Testis (tissue), 5 donors: ENCODE data around the gene ZNF281. TPM values are rescaled to one million over a fixed set of nuclear protein-coding genes. Genes with fewer than 3 reads are reported as not detected.
A peak's percentile ranks its signal among the peaks of the same experiment; 100 is the strongest.

Experiments
- DNase-seq: peaks from one replicate; pipeline ENCODE4 v3.0.0-alpha.2; 2019
- H3K27ac ChIP-seq, 2 donors: fragments of 200-600 bp; sonication (generic); one replicate each; pipeline ENCODE4 v1.5.1; 2019
- H3K27me3 ChIP-seq: fragments of 200-600 bp; sonication (generic); one replicate; pipeline ENCODE4 v1.5.1; 2019
- H3K36me3 ChIP-seq: fragments of 200-600 bp; sonication (generic); one replicate; pipeline ENCODE4 v1.5.1; 2017; ENCODE audit warnings: low read depth; ENCODE audit errors: missing control alignments
- H3K4me1 ChIP-seq: fragments of 200-600 bp; sonication (generic); one replicate; pipeline ENCODE4 v1.5.1; 2019
- H3K4me3 ChIP-seq, 2 donors: fragments of 200-600 bp; sonication (generic); one replicate each; pipeline ENCODE4 v1.5.1; 2017 to 2019
- H3K9me3 ChIP-seq: fragments of 200-600 bp; sonication (generic); one replicate; pipeline ENCODE4 v1.5.1; 2017
- POLR2A ChIP-seq: fragments of 450-650 bp; IDR thresholded peaks from one replicate; pipeline ENCODE4 v1.6.1; 2017; ENCODE audit warnings: antibody characterized with exemption, mild to moderate bottlenecking, moderate library complexity
- WGBS, 2 donors: methylation state at CpG; one replicate each; pipeline ENCODE4 v1.1.5; 2018; 5-methylcytosine and 5-hydroxymethylcytosine counted together
- intact Hi-C: fragments of 100-400 bp; cut with DNase I; formaldehyde crosslinking; loops from one replicate; pipeline ENCODE4 v1.15.1; 2023; ENCODE audit warnings: low total_unique reads
- long read RNA-seq, 2 donors: transcript quantifications; one replicate each; lab custom pipeline, GENCODE V29; 2026
- polyA plus RNA-seq: library from polyadenylated mRNA; stranded (reverse); fragments of 350-450 nt; fragmentation: Illumina TruSeq; extraction: RNeasy Lipid Tissue Mini Kit (QIAGEN cat#74804); gene quantifications from one replicate; pipeline ENCODE4 v1.2.3, GENCODE V29; 2014; ENCODE audit warnings: low read depth, low replicate concordance; ENCODE audit not compliant: insufficient read depth
- total RNA-seq, 2 donors: library from RNA; depleted of rRNA; stranded (reverse); fragments of >200 nt; gene quantifications; one replicate each; pipeline ENCODE4 v1.2.3, GENCODE V29; 2016
- TF ChIP-seq, protein P1 (sequence below), 3 experiments: fragments of 450-650 bp in 2 of 3; fragments of 200-600 bp in 1 of 3; sonication (generic) in 1 of 3; IDR thresholded peaks; one replicate each; pipeline ENCODE4 v1.5.1; 2016 to 2019; ENCODE audit warnings: antibody characterized with exemption in 3 of 3, mild to moderate bottlenecking in 2 of 3, moderate library complexity in 1 of 3

ZNF281 gene, protein sequence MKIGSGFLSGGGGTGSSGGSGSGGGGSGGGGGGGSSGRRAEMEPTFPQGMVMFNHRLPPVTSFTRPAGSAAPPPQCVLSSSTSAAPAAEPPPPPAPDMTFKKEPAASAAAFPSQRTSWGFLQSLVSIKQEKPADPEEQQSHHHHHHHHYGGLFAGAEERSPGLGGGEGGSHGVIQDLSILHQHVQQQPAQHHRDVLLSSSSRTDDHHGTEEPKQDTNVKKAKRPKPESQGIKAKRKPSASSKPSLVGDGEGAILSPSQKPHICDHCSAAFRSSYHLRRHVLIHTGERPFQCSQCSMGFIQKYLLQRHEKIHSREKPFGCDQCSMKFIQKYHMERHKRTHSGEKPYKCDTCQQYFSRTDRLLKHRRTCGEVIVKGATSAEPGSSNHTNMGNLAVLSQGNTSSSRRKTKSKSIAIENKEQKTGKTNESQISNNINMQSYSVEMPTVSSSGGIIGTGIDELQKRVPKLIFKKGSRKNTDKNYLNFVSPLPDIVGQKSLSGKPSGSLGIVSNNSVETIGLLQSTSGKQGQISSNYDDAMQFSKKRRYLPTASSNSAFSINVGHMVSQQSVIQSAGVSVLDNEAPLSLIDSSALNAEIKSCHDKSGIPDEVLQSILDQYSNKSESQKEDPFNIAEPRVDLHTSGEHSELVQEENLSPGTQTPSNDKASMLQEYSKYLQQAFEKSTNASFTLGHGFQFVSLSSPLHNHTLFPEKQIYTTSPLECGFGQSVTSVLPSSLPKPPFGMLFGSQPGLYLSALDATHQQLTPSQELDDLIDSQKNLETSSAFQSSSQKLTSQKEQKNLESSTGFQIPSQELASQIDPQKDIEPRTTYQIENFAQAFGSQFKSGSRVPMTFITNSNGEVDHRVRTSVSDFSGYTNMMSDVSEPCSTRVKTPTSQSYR
- total RNA-seq (10 to 100 TPM; 17.5 to 21.7 TPM), polyA plus RNA-seq (18.0 TPM)
- long read RNA-seq, donor 1, full-length matches to known transcripts = 5 of 16 reads
- long read RNA-seq, donor 1, partial matches to known transcripts = 11 of 16 reads
- long read RNA-seq, donor 1, other reads (novel, unspliced or antisense) = 0 of 16 reads
- long read RNA-seq, donor 2, partial matches to known transcripts = 0 of 4 reads
- long read RNA-seq, donor 2, other reads (novel, unspliced or antisense) = 0 of 4 reads

DNA sequence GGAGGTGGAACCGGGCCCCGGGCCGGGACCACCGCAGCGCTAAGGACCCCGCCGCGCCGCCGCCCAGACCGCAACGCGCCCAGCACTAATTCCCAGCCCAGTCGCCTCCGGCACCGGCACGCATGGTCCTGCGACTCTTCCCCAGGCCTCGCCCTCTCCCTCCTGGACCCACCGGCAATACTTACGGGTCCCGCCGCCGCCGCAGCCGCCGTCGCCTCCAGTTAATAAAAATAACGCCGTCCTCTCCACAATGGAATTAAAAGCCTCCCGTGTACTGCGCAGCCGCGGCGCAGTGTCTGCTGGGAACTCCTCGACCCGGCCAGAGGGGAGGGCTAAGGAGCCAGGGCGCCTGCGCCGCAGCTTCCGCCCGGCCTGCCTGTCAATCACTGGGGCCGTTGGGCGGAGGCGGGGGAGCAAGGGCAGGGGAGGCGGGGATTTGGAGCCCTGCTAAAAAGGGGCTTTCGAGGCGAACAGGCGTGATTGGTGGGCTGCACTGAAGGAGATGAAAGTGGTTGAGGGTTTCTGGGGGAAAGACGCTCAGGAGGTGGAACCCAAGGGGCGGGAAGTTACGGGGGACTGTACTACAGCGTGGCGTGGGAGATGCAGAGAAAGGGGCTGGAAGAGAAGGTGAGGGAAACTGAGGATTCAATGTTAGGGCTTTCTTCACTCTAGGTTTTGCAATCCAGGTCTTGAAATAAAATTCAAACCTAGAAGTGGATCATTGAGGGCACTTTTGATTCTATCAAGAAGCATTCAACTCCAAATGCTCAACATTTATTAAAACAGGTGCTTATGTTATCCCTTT, at the start of gene ZNF281:
ZNF281 (minus strand) TSS at position 276 of the 805 bp plus-strand sequence. CDS start 331 bp downstream, outside the sequence.
- intact Hi-C loops = no loop called here
- DNase-seq = peak; percentile 93
- Histone ChIP-seq H3K36me3 (no peaks in the 10 kb centered on the region), H3K4me1 (peaks cover 5% of the 10 kb centered on the region), H3K9me3 (no peaks in the 10 kb centered on the region), H3K27ac (peak within 1 kb of the TSS; percentile 79 to 81), H3K27me3 (no peaks in the 10 kb centered on the region), H3K4me3 (peak within 1 kb of the TSS; percentile 89 to 99)
- TF ChIP-seq, protein P1, sequence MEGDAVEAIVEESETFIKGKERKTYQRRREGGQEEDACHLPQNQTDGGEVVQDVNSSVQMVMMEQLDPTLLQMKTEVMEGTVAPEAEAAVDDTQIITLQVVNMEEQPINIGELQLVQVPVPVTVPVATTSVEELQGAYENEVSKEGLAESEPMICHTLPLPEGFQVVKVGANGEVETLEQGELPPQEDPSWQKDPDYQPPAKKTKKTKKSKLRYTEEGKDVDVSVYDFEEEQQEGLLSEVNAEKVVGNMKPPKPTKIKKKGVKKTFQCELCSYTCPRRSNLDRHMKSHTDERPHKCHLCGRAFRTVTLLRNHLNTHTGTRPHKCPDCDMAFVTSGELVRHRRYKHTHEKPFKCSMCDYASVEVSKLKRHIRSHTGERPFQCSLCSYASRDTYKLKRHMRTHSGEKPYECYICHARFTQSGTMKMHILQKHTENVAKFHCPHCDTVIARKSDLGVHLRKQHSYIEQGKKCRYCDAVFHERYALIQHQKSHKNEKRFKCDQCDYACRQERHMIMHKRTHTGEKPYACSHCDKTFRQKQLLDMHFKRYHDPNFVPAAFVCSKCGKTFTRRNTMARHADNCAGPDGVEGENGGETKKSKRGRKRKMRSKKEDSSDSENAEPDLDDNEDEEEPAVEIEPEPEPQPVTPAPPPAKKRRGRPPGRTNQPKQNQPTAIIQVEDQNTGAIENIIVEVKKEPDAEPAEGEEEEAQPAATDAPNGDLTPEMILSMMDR (IDR thresholded peaks at IDR 0.05) = no peak
- TF ChIP-seq POLR2A = no peak
- 0 to 1% methylated on average over 19 to 51 of the region's 54 CpGs for WGBS, 2 donors

DNA sequence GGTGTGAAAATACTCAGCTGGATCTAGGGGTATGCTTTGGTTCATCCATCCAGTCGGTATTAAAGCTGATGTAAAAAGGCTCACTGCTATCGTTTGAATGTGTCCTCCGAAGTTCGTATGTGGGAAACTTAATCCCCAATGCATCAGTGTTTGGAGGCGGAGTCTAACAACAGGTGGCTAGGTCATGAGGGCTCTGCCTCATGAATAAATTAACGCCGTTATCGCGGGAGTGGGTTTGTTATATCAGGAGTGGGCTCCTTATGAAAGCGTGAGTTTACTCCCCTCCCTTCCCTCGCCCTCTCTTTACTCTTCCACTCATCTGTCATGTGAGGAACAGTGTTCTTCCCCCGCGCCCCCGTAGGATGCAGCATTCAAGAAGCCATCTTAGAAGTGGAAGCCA, 48.9 kb upstream of the ZNF281 start:
- no peaks in the 10 kb centered on the region for H3K9me3 ChIP-seq
- DNase-seq = no peak
- intact Hi-C loops = no loop called here
- no peaks in the 10 kb centered on the region for H3K4me1 ChIP-seq
- no peaks in the 10 kb centered on the region for H3K27me3 ChIP-seq
- no peaks in the 10 kb centered on the region for H3K36me3 ChIP-seq
- H3K27ac ChIP-seq = no peak overlapping the region
- TF ChIP-seq, protein P1 (IDR thresholded peaks at IDR 0.05) = no peak
- no peak for TF ChIP-seq POLR2A
- WGBS, 2 donors = 57 to 68% methylated on average over 14 of the region's 14 CpGs
- H3K4me3 ChIP-seq = no peak overlapping the region

DNA sequence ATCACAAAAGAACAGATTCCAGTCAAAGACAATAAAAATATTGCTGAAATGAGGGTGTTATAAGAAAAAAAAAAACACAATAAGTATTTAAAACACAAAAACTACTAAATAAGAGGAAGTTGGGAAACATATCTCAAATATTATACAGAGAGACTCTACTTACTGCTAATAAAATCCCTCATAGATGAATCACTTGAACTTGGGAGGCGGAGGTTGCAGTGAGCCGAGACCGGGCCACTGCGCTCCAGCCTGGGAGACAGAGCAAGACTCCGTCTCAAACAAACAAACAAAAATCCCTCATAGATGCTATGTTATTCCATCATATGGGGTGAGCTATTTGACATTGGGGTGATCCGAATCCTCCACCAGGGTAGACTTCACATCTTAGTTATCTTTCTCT, 48.0 kb upstream of the ZNF281 start:
- DNase-seq = no peak
- Histone ChIP-seq H3K27me3 (no peaks in the 10 kb centered on the region), H3K27ac (no peak overlapping the region), H3K9me3 (no peaks in the 10 kb centered on the region), H3K4me3 (no peak overlapping the region), H3K36me3 (no peaks in the 10 kb centered on the region), H3K4me1 (no peaks in the 10 kb centered on the region)
- WGBS, 2 donors = 82 to 94% methylated on average over 6 of the region's 6 CpGs
- intact Hi-C loops = no loop called here
- TF ChIP-seq, protein P1 (IDR thresholded peaks at IDR 0.05) = no peak
- no peak for TF ChIP-seq POLR2A

DNA sequence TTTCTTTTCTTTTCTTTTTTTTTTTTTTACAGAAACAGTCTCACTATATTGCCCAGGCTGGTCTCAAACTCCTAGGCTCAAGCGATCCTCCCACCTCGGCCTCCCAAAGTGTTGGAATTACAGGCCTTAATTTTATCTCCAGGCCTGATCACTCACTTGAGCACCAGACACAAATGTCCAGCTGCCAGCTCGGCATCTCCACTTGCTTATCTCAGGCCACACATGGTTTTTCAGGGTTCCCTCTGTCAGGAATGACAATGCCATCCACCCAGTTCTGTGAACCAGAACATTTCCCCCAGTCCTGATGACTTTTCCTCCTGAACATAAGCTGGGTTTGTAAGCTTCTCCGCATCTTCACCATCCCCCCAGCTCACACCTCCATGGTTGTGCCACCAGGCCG, 44.6 kb upstream of the ZNF281 start:
- Histone ChIP-seq H3K27ac (no peak overlapping the region), H3K9me3 (no peaks in the 10 kb centered on the region), H3K27me3 (no peaks in the 10 kb centered on the region), H3K4me1 (no peaks in the 10 kb centered on the region), H3K4me3 (no peak overlapping the region), H3K36me3 (no peaks in the 10 kb centered on the region)
- intact Hi-C loops = no loop called here
- DNase-seq = no peak
- WGBS, 2 donors = 79 to 80% methylated on average over 5 of the region's 5 CpGs
- TF ChIP-seq, protein P1 (IDR thresholded peaks at IDR 0.05) = no peak
- no peak for TF ChIP-seq POLR2A
